ENCODE measurements around the gene SP5.

SP5 gene

GRCh38 chr2:170737406-170737805 lies 22.3 kb downstream of the SP5 start:
- TF ChIP-seq, protein P1, sequence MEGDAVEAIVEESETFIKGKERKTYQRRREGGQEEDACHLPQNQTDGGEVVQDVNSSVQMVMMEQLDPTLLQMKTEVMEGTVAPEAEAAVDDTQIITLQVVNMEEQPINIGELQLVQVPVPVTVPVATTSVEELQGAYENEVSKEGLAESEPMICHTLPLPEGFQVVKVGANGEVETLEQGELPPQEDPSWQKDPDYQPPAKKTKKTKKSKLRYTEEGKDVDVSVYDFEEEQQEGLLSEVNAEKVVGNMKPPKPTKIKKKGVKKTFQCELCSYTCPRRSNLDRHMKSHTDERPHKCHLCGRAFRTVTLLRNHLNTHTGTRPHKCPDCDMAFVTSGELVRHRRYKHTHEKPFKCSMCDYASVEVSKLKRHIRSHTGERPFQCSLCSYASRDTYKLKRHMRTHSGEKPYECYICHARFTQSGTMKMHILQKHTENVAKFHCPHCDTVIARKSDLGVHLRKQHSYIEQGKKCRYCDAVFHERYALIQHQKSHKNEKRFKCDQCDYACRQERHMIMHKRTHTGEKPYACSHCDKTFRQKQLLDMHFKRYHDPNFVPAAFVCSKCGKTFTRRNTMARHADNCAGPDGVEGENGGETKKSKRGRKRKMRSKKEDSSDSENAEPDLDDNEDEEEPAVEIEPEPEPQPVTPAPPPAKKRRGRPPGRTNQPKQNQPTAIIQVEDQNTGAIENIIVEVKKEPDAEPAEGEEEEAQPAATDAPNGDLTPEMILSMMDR (IDR thresholded peaks at IDR 0.05): no peak

DNA sequence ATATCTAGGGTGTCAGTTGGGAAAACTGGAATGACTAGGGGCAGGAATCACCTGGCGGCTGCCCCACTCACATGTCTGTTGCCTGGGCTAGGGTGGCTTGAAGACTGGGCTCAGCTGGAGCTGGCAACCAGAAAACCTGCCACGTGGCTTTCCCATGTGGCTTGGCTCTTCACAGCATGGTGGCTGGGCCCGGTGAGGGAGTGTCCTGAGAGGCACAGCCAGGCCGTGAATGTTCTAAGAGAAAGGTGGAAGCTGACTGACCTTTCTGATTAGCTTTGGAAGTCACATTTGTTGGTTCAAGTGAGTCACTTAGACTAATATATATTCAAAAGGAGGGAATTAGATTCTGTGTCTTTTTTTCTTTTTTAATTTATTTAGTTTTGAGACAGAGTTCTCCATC lies 22.7 kb downstream of the SP5 start:
- TF ChIP-seq, protein P1 (IDR thresholded peaks at IDR 0.05): no peak

- TF ChIP-seq, protein P1 (IDR thresholded peaks at IDR 0.05): no peak
Measured at GRCh38 chr2:170739048-170739447, 23.9 kb downstream of the SP5 start.

GRCh38 chr2:170739507-170740046 lies 24.4 kb downstream of the SP5 start:
- TF ChIP-seq, protein P1 (IDR thresholded peaks at IDR 0.05): no peak

- TF ChIP-seq, protein P1 (IDR thresholded peaks at IDR 0.05): no peak
Measured at GRCh38 chr2:170740660-170741059, 25.5 kb downstream of the SP5 start.

DNA sequence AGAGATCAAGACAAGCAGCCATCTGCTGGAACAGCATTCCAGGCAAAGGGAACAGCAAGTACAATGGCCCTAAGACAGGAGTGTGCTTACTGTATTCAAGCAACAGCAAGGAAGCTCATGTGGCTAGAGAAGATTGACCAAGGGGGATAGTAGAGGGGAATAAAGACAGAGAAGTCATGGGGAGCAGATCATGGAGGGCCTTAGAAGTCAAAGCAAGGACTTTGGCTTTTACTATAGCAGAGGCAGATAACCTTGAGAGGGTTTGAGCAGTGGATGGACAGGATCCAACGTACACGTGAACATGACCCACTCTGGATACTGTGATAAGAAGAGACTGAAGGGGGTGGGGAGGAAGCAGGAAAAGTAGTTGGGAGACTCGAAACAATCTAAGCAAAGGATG lies 26.9 kb downstream of the SP5 start:
- TF ChIP-seq, protein P1 (IDR thresholded peaks at IDR 0.05): no peak

DNA sequence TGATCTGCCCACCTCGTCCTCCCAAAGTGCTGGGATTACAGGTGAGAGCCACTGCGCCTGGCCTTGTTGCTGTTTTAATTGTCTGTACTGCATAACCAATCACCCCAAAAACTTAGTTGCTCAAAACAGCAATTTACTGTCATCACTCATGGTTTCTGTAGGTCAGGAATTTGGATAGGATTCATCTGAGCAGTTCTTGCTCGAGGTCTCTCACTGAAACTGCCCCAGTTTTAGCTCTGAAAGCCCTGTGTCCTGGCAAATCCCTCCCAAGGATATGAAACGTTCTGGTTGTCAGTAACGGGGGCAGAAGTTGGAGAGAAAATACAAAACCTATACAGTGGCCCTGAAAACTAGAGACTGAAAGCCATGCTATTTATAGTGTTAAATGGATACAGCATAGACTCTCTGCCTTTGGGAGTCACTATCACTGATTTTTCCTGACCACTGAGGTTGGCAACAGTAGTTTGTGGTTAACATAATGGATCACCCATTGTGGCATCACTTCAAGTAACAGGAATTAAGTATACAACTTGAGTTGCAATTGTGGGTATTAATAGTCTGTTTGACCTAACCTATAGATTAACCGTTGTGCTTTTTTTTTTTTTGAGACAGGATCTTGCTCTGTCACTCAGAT lies 27.9 kb downstream of the SP5 start:
- TF ChIP-seq, protein P1 (IDR thresholded peaks at IDR 0.05): no peak

Measured in LNCAP (cell line).